Activated CD4-positive, alpha-beta memory T cell treated with anti-CD3 and anti-CD28 coated beads, Interleukin-2, amount 10 ng/mL, durations not matched to agents 7 days and 5 days (primary cell): ENCODE results near the gene DUSP22. TPM values are rescaled to one million over a fixed set of nuclear protein-coding genes. Genes with fewer than 3 reads are reported as not detected.

ENCODE experiments used
- CTCF ChIA-PET: fragments of 350-600 bp; sonication (Branson Sonifier 250); formaldehyde crosslinking; loops from one replicate; lab custom pipeline; 2021; ENCODE audit warnings: antibody characterized with exemption, inconsistent platforms; lab: Charles Lee
- POLR2A ChIA-PET: fragments of 350-600 bp; sonication (Branson Sonifier 250); formaldehyde crosslinking; loops from one replicate; lab custom pipeline; 2021; ENCODE audit warnings: antibody characterized with exemption; lab: Charles Lee
- DNase-seq: peaks from one replicate; pipeline ENCODE4 v3.0.0-alpha.2; 2020
- H3K27ac Mint-ChIP-seq: one replicate; pipeline ENCODE4 v1.8.0; 2021; ENCODE audit warnings: mild to moderate bottlenecking, mixed read lengths
- H3K27me3 Mint-ChIP-seq: one replicate; pipeline ENCODE4 v1.8.0; 2021; ENCODE audit warnings: mixed read lengths
- H3K36me3 Mint-ChIP-seq: one replicate; pipeline ENCODE4 v1.8.0; 2021; ENCODE audit warnings: low read depth, mixed read lengths
- H3K4me1 Mint-ChIP-seq: one replicate; pipeline ENCODE4 v1.8.0; 2021; ENCODE audit warnings: mixed read lengths
- H3K4me3 Mint-ChIP-seq: one replicate; pipeline ENCODE4 v1.8.0; 2021; ENCODE audit warnings: mild to moderate bottlenecking, mixed read lengths
- H3K9me3 Mint-ChIP-seq: one replicate; pipeline ENCODE4 v1.8.0; 2021; ENCODE audit warnings: mixed read lengths
- total RNA-seq, 2 experiments: library from RNA; stranded (reverse); gene quantifications; one replicate each; pipeline ENCODE4 v1.2.3, GENCODE V29; 2021

The DUSP22 gene
- total RNA-seq, 2 experiments from 2014 or later, result 36.3 to 41.5 TPM

- H3K27me3 Mint-ChIP-seq, result peaks cover 13% of the 10 kb centered on the region
- DNase-seq, result no peak
- H3K36me3 Mint-ChIP-seq, result peaks cover 2% of the 10 kb centered on the region
- ChIA-PET POLR2A (interaction anchor here (1.2 kb wide), 1 partner anchor 13 kb away, joined by 3 read pairs; no protein-coding TSS in a partner anchor), CTCF (interaction anchor here (7.0 kb wide), 1 partner anchor 197 kb away, joined by 57 read pairs; no protein-coding TSS in a partner anchor)
- no peaks in the 10 kb centered on the region for H3K9me3 Mint-ChIP-seq
- H3K4me1 Mint-ChIP-seq, result peaks cover 29% of the 10 kb centered on the region
- H3K27ac Mint-ChIP-seq, result no peak overlapping the region
- H3K4me3 Mint-ChIP-seq, result no peak overlapping the region
Measured at GRCh38 chr6:386688-387266, 94.5 kb downstream of the DUSP22 start.

- no peak overlapping the region for H3K27ac Mint-ChIP-seq
- H3K36me3 Mint-ChIP-seq, result peaks cover 3% of the 10 kb centered on the region
- peaks cover 10% of the 10 kb centered on the region for H3K27me3 Mint-ChIP-seq
- POLR2A ChIA-PET, result interaction anchor here (0.7 to 1.2 kb wide), 3 partner anchors 12 to 198 kb away, joined by 3 read pairs; no protein-coding TSS in a partner anchor
- CTCF ChIA-PET, result interaction anchor here (0.8 to 7.0 kb wide), 2 partner anchors 138 to 198 kb away, joined by 4 to 57 read pairs; no protein-coding TSS in a partner anchor
- no peaks in the 10 kb centered on the region for H3K9me3 Mint-ChIP-seq
- H3K4me3 Mint-ChIP-seq, result no peak overlapping the region
- peaks cover 28% of the 10 kb centered on the region for H3K4me1 Mint-ChIP-seq
- no peak for DNase-seq
Measured at GRCh38 chr6:387293-387741, 95.0 kb downstream of the DUSP22 start.

GRCh38 chr6:388202-388903 lies 96.1 kb downstream of the DUSP22 start:
- H3K27ac Mint-ChIP-seq, result peak overlapping the region; percentile 13
- H3K4me3 Mint-ChIP-seq, result no peak overlapping the region
- CTCF ChIA-PET, result interaction anchor here (0.8 to 7.3 kb wide), 3 partner anchors 16 to 199 kb away, joined by 4 to 57 read pairs (median 45); no protein-coding TSS in a partner anchor
- peaks cover 9% of the 10 kb centered on the region for H3K27me3 Mint-ChIP-seq
- H3K9me3 Mint-ChIP-seq, result no peaks in the 10 kb centered on the region
- POLR2A ChIA-PET, result interaction anchor here (0.7 to 8.3 kb wide), 9 partner anchors 11 to 323 kb away, joined by 3 to 328 read pairs (median 5); no protein-coding TSS in a partner anchor
- no peak for DNase-seq
- H3K36me3 Mint-ChIP-seq, result peaks cover 11% of the 10 kb centered on the region
- H3K4me1 Mint-ChIP-seq, result peaks cover 28% of the 10 kb centered on the region

- Mint-ChIP-seq H3K9me3 (no peaks in the 10 kb centered on the region), H3K4me3 (peak overlapping the region; percentile 93)
- DNase-seq, result no peak
Measured at GRCh38 chr6:389143-389542, 96.9 kb downstream of the DUSP22 start.

GRCh38 chr6:389622-390021 lies 97.3 kb downstream of the DUSP22 start:
- H3K9me3 Mint-ChIP-seq, result no peaks in the 10 kb centered on the region
- POLR2A ChIA-PET, result interaction anchor here (0.7 to 8.3 kb wide), 31 partner anchors 9 to 328 kb away, joined by 3 to 328 read pairs (median 7); partner anchors contain the start of genes DUSP22 and EXOC2
- peaks cover 5% of the 10 kb centered on the region for H3K27me3 Mint-ChIP-seq
- peak; percentile 54 for DNase-seq
- H3K27ac Mint-ChIP-seq, result peak overlapping the region; percentile 98
- H3K36me3 Mint-ChIP-seq, result peaks cover 21% of the 10 kb centered on the region
- H3K4me3 Mint-ChIP-seq, result peak overlapping the region; percentile 93
- H3K4me1 Mint-ChIP-seq, result peaks cover 37% of the 10 kb centered on the region
- CTCF ChIA-PET, result interaction anchor here (0.8 to 7.3 kb wide), 14 partner anchors 10 to 204 kb away, joined by 3 to 57 read pairs (median 4); no protein-coding TSS in a partner anchor

More at GRCh38 chr6:389143-389542, 96.9 kb downstream of the DUSP22 start:
- Mint-ChIP-seq H3K4me1 (peaks cover 33% of the 10 kb centered on the region), H3K27me3 (peaks cover 5% of the 10 kb centered on the region), H3K27ac (peak overlapping the region; percentile 98), H3K36me3 (peaks cover 18% of the 10 kb centered on the region)
- POLR2A ChIA-PET, result interaction anchor here (0.7 to 8.3 kb wide), 26 partner anchors 13 to 329 kb away, joined by 3 to 328 read pairs (median 8); partner anchors contain the start of genes DUSP22 and EXOC2
- CTCF ChIA-PET, result interaction anchor here (0.9 to 7.3 kb wide), 8 partner anchors 10 to 199 kb away, joined by 3 to 57 read pairs (median 7); no protein-coding TSS in a partner anchor

GRCh38 chr6:390914-391558 lies 98.7 kb downstream of the DUSP22 start:
- ChIA-PET POLR2A (interaction anchor here (0.6 to 8.3 kb wide), 52 partner anchors 8 to 320 kb away, joined by 3 to 328 read pairs (median 8); partner anchors contain the start of genes DUSP22 and EXOC2), CTCF (interaction anchor here (0.6 to 7.3 kb wide), 18 partner anchors 8 to 242 kb away, joined by 3 to 57 read pairs (median 4); no protein-coding TSS in a partner anchor)
- H3K27me3 Mint-ChIP-seq, result peaks cover under 1% of the 10 kb centered on the region
- peak overlapping the region; percentile 98 for H3K27ac Mint-ChIP-seq
- H3K4me1 Mint-ChIP-seq, result peaks cover 51% of the 10 kb centered on the region
- H3K4me3 Mint-ChIP-seq, result peak overlapping the region; percentile 93
- no peaks in the 10 kb centered on the region for H3K9me3 Mint-ChIP-seq
- no peak for DNase-seq
- peaks cover 36% of the 10 kb centered on the region for H3K36me3 Mint-ChIP-seq

GRCh38 chr6:391559-392440 lies 99.5 kb downstream of the DUSP22 start, which contains the start of gene IRF4:
TSS of gene IRF4 (plus strand) at chr6:391752. CDS start at chr6:393153, 1,401 bp downstream.
- DNase-seq, result peak; percentile 76
- Mint-ChIP-seq H3K36me3 (peaks cover 39% of the 10 kb centered on the region), H3K4me3 (peak within 1 kb of the TSS; percentile 98), H3K9me3 (no peaks in the 10 kb centered on the region), H3K4me1 (peaks cover 56% of the 10 kb centered on the region), H3K27ac (peak within 1 kb of the TSS; percentile 98), H3K27me3 (no peaks in the 10 kb centered on the region)
- ChIA-PET POLR2A (interaction anchor here (0.6 to 8.3 kb wide), 54 partner anchors 9 to 1136 kb away, joined by 3 to 328 read pairs (median 6); partner anchors contain the start of genes DUSP22 and EXOC2), CTCF (interaction anchor here (0.5 to 7.3 kb wide), 17 partner anchors 13 to 281 kb away, joined by 3 to 57 read pairs (median 4); no protein-coding TSS in a partner anchor)

- ChIA-PET CTCF (interaction anchor here (0.5 to 7.3 kb wide), 15 partner anchors 12 to 280 kb away, joined by 3 to 57 read pairs (median 3); no protein-coding TSS in a partner anchor), POLR2A (interaction anchor here (0.5 to 8.3 kb wide), 53 partner anchors 10 to 1135 kb away, joined by 3 to 328 read pairs (median 7); partner anchors contain the start of genes DUSP22 and EXOC2)
- Mint-ChIP-seq H3K4me3 (peak overlapping the region; percentile 98), H3K36me3 (peaks cover 48% of the 10 kb centered on the region), H3K27ac (peak overlapping the region; percentile 96), H3K27me3 (no peaks in the 10 kb centered on the region), H3K9me3 (no peaks in the 10 kb centered on the region), H3K4me1 (peaks cover 65% of the 10 kb centered on the region)
- peak; percentile 64 for DNase-seq
Measured at GRCh38 chr6:392441-393390, 100.4 kb downstream of the DUSP22 start.

- ChIA-PET CTCF (interaction anchor here (0.9 to 7.3 kb wide), 8 partner anchors 11 to 204 kb away, joined by 3 to 45 read pairs (median 4); no protein-coding TSS in a partner anchor), POLR2A (interaction anchor here (0.5 to 8.3 kb wide), 22 partner anchors 13 to 318 kb away, joined by 3 to 328 read pairs (median 15); partner anchors contain the start of gene DUSP22)
- H3K4me3 Mint-ChIP-seq, result peak overlapping the region; percentile 98
- peaks cover 56% of the 10 kb centered on the region for H3K36me3 Mint-ChIP-seq
- no peak for DNase-seq
- no peaks in the 10 kb centered on the region for H3K27me3 Mint-ChIP-seq
- H3K9me3 Mint-ChIP-seq, result no peaks in the 10 kb centered on the region
- peaks cover 71% of the 10 kb centered on the region for H3K4me1 Mint-ChIP-seq
- peak overlapping the region; percentile 96 for H3K27ac Mint-ChIP-seq
Measured at GRCh38 chr6:393391-394221, 101.3 kb downstream of the DUSP22 start.
